Activated CD4-positive, alpha-beta T cell treated with anti-CD3 and anti-CD28 coated beads, Interleukin-2, Interleukin-6, amounts not matched to agents 100 ng/mL and 50 ng/mL, durations not matched to agents 16 hours and 8 hours (primary cell): Measurements from ENCODE around the gene CATSPER2.
"Not testable (repeated sequence)": the region's sequence is repeated elsewhere in the genome, so short reads cannot be mapped to it uniquely, and the experiment has no call there.

Experiments used
- DNase-seq: peaks from one replicate; pipeline ENCODE4 v3.0.0-alpha.2; 2020

CATSPER2 gene

DNA sequence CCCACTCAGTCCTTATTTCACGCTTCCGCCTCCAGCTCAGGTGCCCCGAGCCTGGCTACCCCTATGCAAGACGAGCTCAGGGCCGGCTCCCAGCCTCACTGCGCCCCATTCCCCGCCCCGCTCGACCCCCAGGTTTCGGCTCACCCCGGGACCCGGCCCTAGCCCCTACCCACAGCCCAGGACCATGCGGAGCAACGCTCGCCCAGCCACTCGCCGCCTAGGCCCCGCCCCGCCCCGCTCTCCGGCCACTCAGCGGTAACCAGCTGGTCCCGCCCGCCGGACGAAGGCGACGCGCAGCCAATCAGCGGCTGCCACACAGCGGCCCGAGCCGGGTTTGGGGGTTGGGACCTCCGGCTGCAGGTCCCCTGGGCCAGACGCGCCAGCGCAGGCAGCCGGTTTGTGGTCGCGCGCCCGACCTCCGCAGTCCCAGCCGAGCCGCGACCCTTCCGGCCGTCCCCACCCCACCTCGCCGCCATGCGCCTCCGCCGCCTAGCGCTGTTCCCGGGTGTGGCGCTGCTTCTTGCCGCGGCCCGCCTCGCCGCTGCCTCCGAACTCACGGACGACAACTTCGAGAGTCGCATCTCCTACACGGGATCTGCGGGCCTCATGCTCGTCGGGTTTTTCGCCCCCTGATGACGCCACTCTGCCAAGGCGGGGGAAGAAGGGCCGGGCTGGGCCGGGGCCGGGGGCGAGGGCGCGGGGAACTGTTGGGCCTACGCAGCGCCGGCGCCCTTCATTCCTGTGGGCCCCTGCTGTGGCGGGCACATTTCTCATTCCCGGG lies at the start of gene CATSPER2:
Gene CATSPER2, minus strand, starts transcription at position 196 of the 781 bp plus-strand sequence. CDS start 783 bp downstream, outside the sequence.
- no peak for DNase-seq

DNA sequence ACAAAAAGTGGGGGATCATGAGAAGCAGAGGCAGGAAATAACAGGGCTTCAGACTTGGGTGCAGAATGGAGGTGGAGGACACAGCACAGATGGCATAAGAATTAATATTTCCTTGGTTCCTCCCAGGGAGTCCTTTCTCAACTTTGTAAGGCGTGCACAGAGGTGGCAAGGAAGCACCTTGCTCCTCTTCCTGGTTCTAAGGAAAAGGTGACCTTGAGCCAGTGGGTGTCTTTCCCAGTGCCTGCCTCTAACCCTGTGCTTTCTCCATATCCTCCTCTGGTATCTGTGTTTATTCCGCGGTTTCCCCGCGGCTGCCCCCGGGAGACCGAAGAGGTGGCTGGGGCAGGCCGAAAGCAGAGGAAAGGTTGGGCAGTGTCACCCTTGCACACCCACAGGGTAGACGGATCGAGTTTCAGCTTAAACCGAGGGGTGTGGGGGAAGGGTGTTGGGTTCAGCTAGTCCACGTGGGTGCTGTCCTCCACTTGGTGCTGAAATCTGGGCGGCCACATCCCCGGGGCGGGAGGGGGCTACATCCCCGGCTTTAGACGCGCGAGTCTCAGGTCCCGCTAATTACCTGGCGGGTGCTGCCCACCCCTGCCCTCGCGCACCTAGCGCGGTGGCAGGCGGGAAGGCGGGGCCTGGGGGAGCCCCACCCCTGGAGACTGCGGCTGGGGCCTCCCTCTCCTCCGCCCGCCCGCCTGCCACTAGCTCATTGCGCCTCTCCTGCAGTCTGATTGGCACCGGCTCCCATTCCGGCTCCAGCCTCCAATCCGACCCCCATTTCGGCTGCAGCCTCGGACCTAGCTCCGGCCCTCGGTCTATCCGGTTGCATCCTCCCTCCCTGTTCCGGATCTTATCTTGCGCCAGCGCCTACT lies 44.7 kb upstream of the CATSPER2 start, which contains the start of gene CKMT1A:
Gene CKMT1A, plus strand, starts transcription at position 712 of the 875 bp plus-strand sequence. CDS start 192 bp downstream, outside the sequence.
- not testable (repeated sequence) for DNase-seq

DNA sequence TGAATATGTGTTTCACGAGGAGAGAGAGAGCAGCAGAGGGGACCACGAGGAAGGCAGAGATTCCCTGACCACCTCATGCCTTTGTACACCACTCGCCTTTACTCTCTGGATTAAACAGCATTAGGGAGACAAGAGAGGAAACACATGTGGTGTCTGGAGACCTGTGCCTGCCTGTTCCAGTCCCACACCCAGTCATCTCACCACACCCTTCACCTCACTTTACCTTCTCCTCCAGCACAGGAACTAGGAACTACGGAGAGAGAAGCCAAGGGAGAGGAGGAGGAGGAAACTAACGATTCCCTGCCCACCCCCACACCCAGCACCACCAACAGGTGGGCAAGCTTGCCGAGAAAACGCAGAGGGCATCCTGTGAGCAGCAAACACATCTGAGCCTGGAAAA lies 44.0 kb upstream of the CATSPER2 start:
- DNase-seq = not testable (repeated sequence)

DNA sequence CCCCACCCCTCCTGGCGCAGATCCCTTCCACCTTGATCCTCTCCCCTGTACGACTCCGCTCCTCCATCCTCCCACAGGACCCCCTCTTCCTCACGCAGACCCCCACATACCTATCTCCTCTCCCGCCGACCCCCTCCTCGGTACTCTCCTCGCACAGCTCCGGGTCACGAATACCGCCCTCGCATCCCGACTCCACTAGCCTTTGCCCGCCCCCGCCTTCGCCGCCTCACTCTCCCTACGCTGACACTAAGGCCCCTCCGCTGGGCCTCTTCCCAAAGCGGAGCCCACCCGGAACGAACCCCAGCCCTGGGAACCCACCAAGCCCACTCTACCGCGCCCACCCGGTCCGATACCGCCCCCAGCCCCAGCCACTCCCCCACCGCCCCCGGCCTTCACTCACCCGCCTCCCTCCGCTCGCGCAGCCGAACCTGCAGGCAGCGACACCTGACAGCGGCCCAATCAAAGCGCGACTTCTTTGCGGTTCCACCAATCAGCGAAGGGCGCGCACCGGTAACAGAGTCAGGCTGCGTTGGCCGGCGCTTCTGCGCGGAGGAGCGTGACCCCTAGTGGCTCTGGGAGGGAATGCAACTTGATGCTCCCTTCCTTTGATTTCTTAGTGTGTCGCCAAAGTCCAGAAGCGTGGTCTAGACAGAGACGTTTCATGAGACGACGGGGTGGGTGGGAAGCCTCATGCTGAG lies 41.1 kb upstream of the CATSPER2 start:
- DNase-seq = not testable (repeated sequence)

DNA sequence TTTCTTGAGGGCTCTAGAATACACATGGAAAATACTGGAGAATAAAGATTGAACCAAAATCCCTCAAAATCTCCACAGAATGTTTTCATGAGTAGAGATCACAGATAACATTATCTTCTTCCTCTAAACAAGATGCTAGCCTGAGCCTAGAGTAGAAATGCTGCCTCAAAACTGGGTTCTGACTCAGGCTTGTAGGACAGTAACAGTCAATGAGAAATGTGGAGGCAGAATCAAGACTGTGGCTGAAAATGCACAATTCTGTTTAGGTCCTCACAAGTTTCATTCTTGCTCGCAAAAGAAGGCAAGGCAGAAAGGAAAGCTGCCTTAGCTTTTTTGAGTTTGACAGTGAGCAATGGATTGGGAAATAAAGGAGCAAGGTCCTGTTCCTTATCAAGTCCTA lies 25.5 kb upstream of the CATSPER2 start:
- DNase-seq = not testable (repeated sequence)

DNA sequence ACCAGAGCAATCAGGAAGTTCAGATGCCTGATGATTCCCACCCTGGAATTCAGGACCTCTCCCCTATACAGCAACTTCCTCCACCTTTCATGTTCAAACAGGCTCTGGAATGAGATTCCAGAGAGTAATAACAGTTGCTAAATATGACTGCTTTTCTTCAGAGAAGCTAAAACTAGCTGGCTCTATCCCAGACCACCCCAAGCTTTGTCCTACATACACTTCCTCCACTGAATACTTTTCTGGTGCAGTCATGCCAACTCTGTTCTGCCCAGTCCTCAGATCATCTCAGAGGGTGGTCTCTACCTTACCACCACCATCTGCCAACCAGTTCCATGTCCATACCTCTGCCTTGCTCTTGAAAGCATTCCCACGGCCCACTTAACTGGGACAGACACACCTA lies 17.5 kb upstream of the CATSPER2 start:
- DNase-seq = not testable (repeated sequence)

DNA sequence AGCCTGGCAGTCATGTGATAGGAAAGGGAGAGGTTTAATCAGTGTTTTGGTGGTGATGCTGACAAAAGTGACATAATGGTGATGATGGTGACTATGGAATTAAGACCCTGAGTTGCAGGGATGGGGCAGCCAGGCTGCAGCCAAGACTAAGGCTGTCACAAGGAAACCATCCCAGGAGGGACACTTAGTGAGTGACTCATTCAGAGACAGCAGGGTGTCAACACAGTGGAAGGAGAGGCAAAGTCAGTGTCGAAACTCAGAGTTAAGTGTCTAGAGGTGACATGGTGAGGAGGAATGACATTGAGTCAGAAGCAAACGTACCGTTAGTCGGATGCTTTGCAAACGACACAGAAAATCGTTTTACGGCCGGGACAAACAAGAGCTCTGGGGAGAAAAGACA lies 14.7 kb upstream of the CATSPER2 start:
- not testable (repeated sequence) for DNase-seq

DNA sequence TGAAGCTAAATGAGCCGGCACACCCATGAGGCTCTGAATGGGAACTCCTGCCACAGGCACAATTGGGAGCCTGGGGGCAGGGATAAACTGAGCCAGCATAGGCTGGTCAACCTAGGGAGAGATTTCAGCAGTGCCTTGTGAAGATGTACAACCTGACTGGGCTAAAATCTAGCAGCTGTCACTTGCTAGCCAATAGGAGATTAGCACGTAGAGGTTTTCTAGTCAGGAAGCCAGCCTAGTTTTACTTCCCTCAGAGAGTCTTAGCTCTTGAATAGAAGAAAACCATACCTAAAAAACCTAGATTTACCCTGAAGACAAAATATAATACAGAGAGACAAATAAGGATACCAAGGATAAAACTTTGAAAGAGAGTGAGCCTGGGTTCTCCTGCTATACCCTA lies 13.6 kb upstream of the CATSPER2 start:
- DNase-seq = not testable (repeated sequence)

DNA sequence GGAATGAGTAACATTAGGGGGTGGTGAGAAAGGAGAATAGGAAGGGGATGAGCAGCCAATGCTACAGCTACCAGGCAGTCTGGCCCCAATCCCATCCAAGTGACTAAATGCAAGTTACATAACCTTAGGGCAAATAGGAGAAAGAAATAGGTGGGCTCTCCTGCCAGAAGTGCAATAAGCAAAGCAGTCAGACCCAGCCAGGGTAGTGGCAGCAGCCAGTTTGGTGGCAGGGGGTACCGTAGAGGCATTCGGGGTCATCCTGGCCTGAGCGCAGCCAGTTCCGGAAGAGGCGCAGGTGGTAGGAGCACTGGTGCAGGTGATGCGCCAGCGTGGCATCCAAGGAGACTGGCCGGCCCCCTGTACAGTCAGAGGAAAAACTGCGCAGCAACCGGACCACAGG lies 11.1 kb upstream of the CATSPER2 start:
- DNase-seq = not testable (repeated sequence)

DNA sequence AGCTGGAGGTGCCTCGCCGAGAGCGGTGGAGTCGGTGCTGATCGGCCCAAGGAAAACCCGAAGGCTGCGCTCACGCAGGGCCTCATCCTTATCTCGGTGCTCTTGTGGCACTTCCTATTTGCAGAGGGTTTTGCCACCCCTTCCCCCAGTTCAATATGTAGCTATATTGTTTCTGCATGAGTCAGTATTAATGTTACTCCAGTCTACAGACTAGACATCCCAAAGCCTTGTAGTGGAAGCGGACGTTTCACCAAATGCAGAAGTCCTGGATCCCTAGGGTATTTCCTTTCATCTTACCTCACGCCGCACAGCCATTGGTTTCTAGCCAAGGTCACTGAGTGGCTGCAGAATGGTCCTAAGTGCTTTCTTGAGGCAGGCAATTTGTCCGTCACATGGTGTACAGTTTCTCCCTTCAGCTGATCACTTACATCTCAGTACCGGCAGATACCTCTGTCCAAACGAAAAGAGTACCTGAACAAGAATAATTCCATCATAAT lies 834 bp upstream of the CATSPER2 start:
- DNase-seq = not testable (repeated sequence)

DNA sequence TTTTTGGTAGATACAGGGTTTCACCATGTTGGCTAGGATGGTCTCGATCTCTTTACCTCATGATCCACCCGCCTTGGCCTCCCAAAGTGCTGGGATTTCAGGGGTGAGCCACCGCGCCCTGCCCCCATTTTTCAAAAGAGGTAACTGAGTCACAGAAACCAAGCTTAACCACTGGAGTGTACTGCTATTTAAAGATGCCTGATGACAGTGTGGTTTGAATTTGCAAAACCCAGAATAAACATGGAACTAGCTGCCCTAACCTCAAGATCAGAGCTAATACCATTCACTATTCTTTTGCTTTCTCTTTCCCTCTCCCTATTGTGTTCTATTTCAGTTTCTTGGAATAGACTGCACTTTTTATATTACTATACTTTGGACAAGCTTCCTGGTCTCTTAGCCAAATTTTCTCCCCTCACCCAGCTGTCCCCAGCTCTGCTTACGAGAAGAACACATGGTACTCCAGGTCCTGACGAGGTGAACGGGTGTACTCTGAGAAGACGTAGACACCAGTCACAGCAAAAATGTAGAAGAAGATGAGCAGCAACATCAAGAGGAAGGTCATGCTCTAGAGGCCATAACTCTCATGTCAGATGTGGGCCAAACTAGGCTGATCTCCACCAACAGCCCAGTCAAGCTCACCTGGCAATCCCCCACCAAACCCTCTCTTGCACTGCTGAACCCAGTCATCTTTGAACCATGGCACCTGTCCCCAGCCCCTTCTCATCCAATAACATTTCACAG lies 10.0 kb downstream of the CATSPER2 start:
- DNase-seq = not testable (repeated sequence)

DNA sequence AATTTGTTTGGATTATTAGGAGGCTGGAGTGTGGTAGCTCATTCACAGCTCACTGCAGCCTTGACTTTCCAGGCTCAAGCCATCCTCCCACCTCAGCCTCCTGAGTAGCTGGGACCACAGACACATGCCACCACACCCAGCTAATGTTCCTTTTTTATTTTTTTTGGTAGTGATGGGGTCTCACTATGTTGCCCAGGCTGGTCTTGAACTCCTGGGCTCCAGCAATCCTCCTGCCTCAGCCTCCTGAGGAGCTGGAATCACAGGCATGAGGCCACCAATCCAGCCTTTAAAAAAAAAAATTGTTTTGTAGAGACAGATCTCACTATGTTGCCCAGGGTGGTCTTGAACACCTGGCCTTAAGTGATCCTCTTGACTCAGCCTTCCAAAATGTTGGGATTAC lies 21.7 kb downstream of the CATSPER2 start:
- DNase-seq = not testable (repeated sequence)

DNA sequence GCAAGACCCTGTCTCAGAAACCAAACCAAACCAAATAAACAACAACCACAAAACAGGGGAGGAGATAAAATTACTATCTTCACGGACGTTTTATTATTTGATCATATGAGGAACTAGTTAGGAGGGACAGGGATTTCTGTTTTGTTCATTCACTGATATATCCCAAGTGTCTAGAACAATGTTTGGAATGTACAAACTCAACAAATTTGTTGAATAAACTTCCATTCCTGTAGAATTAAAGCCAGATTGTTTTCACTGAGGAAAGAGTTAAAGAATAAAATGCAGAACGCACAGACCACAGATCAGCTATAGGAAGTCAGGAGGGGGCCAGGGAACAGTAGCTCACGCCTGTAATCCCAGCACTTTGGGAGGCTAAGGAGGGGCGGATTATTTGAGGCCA lies 23.5 kb downstream of the CATSPER2 start:
- DNase-seq = no peak

DNA sequence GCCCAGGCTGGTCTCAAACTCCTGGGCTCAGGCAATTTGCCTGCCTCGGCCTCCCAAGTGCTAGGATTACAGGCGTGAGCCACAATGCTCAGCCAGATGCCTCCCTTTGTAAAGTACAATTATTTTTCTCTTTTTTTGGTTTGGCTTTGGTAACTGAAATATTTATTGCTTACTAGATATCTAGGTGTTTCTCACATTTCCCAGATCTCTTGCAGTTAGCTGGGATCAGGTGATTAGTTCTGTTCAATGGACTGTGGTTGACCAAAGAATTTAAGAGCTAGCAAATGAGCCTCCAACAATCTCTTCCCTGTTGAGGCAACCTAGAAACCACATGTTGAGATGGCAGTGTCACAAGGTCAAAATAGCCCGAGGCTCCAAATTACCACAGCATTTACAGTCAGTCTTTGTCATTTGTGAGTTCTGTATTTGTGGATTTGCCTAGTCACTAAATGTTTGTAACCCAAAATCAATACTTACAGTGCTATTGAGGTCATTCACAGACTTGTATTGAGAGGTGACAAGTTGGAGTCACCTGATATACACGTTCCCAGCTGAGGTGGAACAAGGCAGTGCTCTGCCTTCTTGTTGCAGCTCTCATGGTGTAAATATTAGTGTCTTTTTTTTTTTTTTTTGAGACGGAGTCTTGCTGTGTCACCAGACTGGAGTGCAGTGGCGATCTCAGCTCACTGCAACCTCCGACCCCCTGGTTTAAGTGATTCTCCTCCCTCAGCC lies 26.4 kb downstream of the CATSPER2 start:
- DNase-seq = not testable (repeated sequence)

DNA sequence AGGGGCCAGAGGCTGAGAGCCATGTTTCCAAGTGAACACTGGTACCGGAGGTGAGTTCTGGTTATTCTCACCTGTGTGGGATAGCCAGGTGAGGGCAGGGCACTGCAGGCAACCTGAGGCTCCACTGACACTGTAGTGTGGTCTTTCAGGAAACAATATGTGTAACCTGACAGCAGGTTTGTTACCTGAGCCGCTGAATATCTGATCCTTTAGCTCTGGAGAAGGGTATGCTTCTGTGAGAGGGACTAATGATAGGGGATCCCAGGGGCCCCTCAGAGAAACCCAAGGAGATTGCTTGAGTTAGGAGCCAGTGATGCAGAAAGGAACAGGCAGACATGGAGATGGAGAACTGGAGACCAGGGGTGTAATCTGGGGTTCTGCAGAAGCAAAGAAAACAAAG lies 29.9 kb downstream of the CATSPER2 start, which contains the start of gene STRC:
Gene STRC, minus strand, starts transcription at position 101 of the 400 bp plus-strand sequence. Its CDS starts 78 bp downstream, at position 23.
- DNase-seq = not testable (repeated sequence)

DNA sequence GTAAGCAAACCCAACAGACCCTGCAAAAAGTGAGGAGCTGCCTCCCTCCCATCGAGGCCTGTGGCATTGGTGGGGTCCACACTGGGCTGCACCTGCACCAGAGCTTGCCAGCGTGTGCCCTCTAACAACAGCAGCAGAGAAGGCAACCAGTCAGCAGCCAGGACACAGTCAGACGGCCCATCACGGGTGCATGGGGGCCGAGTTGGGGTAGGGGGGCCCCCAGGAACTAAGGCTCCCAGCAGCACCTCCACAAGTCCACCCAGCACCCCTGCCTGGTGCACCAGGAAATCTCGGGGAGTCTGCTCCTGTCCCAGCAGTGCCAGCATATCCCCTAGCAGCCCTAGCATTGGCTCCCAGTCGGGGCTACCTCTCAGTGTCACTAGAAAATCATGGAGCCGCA lies 30.9 kb downstream of the CATSPER2 start:
- not testable (repeated sequence) for DNase-seq

DNA sequence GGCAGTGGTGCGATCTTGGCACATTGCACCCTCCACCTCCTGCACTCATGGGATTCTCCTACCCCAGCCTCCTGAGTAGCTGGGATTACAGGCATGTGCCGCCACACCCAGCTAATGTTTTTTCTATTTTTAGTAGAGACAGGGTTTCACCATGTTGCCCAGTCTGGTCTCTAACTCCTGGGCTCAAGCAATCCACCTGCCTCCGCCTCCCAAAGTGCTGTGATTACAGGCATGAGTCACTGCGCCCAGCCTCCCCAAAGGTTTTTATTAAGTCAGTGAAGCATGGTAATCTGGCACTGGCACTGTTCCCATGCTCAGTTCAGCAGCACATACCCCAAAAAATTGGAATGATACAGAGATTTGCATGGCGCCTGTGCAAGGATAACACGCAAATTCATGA lies 46.4 kb downstream of the CATSPER2 start:
- DNase-seq = not testable (repeated sequence)

DNA sequence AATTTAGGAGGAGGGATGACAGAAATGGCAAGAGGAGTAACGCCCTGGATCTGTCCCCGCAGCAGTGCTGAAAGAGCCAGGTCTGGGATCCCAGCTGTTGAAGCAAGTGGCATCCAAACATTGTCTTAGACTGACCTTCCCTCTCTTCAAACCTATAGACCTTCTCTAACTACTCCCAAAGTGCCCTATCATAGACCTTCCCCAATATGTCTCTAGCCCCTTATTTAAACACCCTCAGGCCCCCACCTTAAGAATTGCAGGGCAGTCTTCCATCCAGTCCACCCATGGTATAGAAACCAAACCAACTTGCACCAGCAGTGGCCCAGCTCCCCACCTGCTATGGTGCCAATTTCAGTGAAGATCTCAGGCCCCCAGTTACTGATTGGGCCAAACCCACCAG lies 48.4 kb downstream of the CATSPER2 start:
- DNase-seq = not testable (repeated sequence)

DNA sequence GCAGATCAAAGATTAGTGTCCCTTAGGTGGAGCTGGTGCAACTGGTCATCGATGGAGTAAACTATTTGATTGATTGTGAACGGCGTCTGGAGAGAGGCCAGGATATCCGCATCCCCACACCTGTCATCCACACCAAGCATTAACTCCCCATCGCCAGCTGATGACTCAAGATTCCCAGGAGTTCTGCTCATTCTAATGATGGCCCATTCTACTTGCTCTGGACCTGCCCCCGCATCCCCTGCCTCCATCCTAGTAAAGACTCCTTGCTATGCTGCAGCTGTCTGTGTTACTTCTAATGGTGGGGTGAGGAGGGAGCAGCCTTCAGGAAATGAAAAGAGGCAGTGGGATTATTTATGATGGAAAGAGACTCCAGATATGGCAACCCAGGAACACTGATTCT lies 49.5 kb downstream of the CATSPER2 start:
- not testable (repeated sequence) for DNase-seq

DNA sequence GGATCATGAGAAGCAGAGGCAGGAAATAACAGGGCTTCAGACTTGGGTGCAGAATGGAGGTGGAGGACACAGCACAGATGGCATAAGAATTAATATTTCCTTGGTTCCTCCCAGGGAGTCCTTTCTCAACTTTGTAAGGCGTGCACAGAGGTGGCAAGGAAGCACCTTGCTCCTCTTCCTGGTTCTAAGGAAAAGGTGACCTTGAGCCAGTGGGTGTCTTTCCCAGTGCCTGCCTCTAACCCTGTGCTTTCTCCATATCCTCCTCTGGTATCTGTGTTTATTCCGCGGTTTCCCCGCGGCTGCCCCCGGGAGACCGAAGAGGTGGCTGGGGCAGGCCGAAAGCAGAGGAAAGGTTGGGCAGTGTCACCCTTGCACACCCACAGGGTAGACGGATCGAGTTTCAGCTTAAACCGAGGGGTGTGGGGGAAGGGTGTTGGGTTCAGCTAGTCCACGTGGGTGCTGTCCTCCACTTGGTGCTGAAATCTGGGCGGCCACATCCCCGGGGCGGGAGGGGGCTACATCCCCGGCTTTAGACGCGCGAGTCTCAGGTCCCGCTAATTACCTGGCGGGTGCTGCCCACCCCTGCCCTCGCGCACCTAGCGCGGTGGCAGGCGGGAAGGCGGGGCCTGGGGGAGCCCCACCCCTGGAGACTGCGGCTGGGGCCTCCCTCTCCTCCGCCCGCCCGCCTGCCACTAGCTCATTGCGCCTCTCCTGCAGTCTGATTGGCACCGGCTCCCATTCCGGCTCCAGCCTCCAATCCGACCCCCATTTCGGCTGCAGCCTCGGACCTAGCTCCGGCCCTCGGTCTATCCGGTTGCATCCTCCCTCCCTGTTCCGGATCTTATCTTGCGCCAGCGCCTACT lies 55.1 kb downstream of the CATSPER2 start, which contains the start of gene CKMT1B:
Gene CKMT1B, plus strand, starts transcription at position 700 of the 863 bp plus-strand sequence. CDS start 192 bp downstream, outside the sequence.
- not testable (repeated sequence) for DNase-seq
